ENCODE data around the gene ZG16B. TPM values are rescaled to one million over a fixed set of nuclear protein-coding genes. Genes with fewer than 3 reads are reported as not detected.

ZG16B gene
- total RNA-seq, 2 donors from 2014 or later: 0.27 TPM; not detected in 1

DNA sequence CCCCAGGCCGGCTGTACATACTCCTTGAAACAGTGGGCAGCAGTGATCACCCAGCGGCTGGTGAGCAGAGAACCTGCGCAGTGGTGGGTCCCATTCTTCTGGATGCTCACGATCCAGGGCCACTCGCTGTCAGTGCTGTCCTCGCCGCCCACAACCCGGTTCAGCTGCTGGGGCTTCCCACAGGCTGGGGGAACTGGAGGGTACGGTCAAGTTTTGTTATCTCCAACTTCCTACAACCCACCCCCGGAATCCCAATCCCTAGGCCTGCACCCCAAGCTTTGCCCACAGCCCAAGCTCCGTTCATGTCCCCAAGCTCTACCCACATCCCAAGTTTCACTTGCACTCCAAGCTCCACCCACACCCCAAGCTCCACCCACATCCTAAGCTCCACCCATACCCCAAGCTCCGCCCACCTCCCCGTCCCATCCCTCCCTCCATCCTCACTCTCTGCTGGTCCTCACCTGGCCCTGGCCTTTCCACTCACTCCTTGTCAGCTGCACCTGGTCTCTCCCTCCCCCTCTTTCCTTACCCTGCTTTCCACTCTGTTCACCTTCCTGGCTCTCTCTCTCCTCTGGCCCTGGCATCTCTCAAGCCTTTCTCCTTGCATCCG lies 26.1 kb downstream of the ZG16B start:
- ATAC-seq (no peak), DNase-seq (no peak)
- intact Hi-C loops (cut with DNase I): no loop called here

DNA sequence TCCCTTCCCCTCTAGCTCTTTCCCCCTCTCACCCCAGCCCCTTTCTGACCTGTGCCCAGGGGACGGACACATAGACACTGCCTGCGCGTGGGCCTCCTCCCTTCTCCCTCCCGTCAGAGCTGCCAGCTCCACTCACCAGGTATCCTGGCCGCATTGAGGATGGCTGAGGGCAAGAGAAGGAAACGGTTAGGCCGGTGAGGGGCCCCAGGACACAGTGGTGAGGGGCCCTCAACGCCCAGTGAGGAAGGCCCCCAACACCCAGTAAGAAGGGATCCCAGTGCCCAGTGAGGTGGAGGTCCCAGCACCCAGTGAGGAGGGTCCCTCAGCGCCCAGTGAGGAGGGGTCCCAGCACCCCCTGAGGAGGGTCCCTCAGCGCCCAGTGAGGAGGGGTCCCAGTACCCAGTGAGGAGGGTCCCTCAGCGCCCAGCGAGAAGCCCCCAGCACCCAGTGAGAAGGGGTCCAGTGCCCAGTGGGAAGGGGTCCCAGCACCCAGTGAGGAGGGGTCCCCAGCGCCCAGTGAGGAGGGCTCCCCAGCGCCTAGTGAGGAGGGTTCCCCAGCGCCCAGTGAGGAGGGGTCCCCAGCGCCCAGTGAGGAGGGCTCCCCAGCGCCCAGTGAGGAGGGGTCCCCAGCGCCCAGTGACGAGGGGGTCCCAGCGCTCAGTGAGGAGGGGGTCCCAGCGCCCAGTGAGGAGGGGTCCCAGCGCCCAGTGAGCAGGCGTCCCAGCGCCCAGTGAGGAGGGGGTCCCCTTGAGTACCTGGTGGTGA lies 26.8 kb downstream of the ZG16B start:
- DNase-seq: no peak
- no peak for ATAC-seq
- intact Hi-C loops (cut with DNase I): no loop called here

DNA sequence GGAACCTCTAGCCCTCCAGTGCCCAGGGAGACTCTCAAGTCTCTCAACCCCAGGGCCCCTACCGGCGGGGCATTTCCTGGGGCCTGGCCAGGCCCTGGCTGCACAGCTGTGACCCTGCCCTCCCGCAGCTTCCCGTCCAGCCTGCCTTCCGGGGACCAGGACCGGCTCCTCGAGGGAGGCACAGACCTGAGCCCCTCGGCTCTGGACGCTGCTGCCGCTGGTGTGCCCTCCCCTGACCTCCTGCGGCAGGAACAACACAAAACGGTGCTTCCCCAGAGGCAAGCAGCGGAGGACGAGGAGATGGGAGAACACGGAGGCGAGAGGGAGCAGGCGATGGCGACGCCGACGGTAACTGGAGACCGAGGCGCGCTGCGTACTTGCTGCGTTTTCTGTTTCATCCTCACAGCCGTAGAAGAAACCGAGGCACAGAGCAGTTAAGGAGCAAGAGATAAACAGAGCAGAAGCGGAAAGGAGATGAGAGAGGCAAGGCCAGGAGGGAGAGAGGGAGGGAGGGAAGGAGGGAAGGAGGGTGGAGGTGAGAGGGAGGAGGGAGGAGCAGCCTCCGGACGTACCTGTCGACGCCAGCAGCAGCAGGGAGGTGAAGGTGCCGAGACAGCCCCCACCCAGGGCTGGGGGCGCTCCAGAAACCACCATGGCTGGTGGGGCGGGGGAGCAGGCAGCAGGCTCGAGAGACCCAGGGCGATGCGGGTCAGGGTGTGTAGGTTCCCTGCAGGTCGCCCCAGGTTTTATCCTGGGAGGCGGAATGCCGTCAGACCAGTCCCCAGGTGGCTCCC lies 27.5 kb downstream of the ZG16B start, which contains the start of gene PRSS22:
PRSS22 (minus strand) TSS at position 720 of the 794 bp plus-strand sequence; CDS start at position 654, 66 bp downstream.
- DNase-seq (no peak), ATAC-seq (no peak)
- intact Hi-C loops (cut with DNase I): no loop called here

DNA sequence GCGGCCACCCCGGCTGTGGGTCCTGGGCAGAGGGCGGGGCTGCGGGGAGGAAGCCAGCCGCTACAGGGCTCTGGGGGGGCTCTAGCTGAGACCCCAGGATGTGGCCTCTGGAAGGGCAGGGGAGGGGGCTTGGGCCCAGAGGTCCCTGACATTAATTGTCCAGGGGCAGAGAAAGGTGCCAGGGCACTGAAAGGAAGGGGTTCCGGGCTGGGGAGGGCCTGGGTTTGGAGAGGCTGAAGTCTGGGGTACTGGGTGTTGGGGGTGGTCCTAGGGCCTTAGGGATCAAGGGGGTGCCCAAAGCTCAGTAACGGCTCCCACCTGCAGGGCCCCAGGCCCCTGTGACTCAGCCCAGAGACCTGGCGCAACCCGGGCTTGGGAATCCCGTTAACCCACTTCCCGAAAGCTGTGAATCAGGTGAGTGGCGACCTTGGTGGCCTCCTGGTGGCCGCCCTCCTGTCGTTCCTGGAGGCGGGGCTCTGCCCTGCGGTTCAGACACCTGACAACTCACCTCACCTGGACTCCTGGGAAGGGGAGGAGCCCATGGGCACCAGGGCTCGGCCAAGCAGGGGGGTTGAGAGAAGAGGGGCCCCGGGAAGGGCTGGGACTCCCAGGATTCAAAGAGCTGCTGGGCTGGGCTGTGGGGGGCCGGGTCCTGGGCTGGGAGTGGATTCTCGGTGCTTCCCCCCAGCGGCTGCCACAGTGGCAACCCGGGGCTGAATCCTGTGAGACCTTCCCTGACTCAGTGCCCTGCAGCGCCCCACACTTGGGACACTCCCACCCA lies 28.3 kb downstream of the ZG16B start:
- no peak for ATAC-seq

DNA sequence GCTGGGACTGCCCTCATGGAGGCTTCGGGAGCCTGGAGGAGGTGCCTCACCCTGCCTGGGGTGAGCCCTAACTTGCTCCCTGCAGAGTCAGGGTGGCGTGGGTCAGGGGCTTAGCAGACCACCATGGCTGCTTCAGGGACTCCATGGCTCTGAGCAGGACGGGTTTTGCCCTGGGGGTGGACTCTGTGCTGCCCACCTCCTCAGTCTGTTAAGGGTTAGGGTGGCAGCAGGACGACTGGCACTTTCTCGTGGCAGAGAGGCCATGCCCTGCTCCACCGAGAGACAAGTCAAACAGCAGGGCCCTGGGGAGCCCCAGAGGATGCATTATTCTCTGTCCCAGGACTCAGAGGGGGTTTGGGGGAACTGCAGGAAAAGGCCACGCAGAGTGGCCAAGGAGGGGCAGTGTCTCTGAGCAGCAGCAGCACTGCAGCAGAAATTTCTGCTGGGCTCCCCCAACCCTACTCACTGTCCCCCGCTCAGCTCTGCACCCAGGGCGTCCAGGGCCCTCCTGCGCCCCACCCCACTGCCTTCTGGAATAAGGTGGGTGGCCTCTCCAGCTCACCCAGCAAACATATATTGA lies 29.7 kb downstream of the ZG16B start:
- intact Hi-C loops (cut with DNase I): no loop called here
- ATAC-seq (no peak), DNase-seq (no peak)

More for the DNA sequence above, 28.3 kb downstream of the ZG16B start:
- no peak for DNase-seq
- intact Hi-C loops (cut with DNase I): no loop called here

DNA sequence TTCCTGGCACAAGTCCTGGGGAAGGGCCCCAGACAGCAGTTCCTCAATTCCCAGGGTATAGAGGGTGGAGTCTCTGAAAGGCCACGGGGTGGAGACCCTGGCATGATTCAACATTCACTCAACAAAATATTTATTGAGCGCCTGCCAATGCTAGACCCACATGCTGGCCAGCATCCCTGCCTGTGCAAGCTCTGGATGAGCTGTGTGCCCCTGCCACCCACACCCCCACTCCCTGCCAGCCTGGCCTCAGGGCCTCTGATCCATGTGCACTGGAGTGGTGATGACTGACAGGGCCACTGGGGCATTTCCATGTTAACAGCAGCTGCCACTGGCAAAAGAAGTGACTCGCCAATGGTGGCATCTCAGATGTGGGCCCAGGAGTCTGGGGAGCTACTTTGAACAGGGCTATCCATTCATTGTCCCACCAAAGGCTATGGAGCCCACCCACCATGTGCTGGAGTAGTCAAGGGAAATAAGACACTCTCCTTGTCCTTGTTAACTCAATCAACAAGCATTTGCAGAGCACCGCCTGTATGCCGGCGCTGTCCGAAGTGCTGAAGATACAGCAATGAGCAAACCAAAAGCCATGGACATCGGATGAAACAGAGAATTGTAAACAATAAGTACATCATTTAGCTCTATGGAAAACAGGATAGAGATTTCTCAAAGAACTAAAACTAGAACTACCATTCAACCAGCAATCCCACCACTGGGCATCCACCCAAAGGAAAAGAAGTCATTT lies 30.9 kb downstream of the ZG16B start:
- DNase-seq (no peak), ATAC-seq (no peak)
- intact Hi-C loops (cut with DNase I): no loop called here

DNA sequence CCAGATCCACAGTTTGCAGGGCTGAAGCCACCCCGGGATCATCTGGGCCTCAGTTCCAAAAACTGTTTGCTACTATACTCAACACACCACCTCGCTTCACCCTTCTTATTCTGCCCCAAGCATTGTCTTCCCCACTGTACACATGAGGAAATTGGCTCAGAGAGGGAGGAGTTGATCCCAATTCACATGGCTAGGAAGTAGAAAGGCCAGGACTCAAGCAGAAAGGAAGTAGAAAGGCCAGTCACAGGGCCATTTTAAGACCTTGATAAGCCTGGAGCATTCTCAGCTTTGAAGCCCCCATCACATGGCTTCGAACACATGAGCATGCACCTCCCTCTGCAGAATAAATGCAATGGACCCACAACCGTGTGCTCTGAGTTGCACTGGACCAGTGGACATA lies 35.5 kb downstream of the ZG16B start:
- ATAC-seq (no peak), DNase-seq (no peak)
- intact Hi-C loops (cut with DNase I): no loop called here

DNA sequence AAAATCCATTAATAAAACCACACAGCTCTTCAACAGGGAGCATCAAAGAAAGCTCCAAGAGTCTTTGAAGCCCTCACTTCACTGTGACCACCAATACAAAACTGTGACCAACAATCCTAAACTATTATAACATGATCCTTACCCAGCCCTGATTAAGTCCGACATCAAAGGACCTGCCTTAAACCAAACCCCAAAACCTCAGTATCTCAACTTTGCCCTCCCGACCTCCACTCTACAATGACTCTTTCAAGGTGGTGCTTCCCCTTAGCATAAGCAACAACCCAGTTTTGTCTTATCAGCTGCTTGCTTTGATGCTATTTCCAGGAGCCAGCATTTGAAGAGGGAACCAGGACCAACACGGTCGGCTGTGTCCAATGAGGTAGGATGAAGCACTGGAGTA lies 36.3 kb downstream of the ZG16B start:
- no peak for ATAC-seq
- intact Hi-C loops (cut with DNase I): no loop called here
- DNase-seq: no peak

DNA sequence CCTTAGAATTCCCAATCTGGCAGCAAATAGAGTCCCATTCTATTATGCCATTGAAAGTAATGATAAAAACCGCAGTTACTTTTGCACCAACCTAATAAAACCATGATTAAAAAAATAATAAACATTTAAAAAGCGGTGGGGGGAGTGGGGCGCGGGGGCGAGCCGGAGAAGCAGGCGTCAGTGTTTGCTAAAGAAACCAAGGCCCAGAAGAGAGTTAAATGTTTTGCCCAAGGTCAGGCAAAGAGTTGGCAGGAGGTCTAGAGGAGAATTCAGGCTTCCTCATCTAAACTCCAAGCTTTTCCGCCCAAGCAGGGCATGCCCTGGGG lies 37.5 kb downstream of the ZG16B start:
- ATAC-seq: no peak
- intact Hi-C loops (cut with DNase I): no loop called here
- no peak for DNase-seq

DNA sequence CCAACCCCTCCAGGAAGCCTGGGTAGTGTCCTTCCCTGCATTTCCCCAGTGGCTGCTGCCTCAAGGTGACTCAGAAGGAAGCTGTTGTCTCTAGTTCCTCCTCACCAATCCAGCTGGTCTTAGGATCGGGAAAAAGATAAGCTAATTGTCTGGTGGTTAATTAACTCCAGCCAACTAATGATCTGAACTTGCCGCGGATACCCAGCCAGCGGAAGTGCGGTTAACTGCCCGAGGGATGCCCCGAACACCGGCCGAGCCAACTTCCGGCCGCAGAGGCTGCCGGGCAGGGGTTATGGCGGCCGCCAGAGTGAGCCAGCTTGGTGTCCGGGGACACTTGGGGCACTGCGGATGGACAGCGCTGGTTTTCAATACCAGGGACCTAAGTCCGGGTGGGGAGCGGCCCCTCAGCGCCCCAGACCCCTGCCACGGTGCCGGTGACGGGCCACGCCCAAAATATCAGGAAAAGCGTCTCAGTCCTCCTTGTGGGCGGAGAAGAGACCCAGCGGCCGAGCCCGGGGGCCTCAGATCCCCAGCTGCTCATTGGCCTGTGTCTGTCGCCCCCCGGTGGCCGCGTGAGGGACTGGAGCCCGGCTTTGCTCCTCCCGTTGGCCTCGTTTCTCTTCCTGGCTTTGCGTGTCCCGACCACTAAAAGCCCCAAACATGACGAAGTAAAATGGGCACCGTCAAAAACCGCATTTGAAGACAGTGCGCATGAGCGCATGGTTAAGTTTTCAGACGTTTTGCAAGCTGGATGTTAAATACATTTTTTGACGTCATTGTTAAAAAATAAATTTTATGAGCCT lies 38.1 kb downstream of the ZG16B start:
- intact Hi-C loops (cut with DNase I): no loop called here
- peak; percentile 98 to 99 for ATAC-seq
- peak; percentile 95 for DNase-seq

DNA sequence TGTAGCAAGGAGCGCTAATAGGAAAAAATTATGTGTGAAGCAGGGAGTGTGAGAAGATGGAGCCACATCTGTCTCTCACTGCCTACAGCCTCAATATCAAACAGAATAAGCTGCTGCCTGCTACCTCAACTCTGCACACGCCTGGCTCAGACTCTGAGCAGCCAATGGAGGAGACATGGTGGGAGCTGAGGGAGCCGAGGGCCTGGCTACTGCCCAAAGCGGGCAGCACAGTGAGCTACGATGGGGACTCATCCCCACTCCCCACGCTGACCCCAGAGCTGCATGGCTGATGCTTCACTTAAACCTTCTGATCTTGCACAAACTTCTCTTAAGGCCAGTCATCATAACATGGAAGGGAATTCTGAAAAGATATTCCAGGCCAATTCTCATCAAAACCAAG lies 41.8 kb downstream of the ZG16B start:
- DNase-seq (no peak), ATAC-seq (no peak)
- intact Hi-C loops (cut with DNase I): loop anchor here (5.0 to 10.0 kb wide), 2 partner anchors 50 to 53 kb away; no protein-coding TSS in a partner anchor

DNA sequence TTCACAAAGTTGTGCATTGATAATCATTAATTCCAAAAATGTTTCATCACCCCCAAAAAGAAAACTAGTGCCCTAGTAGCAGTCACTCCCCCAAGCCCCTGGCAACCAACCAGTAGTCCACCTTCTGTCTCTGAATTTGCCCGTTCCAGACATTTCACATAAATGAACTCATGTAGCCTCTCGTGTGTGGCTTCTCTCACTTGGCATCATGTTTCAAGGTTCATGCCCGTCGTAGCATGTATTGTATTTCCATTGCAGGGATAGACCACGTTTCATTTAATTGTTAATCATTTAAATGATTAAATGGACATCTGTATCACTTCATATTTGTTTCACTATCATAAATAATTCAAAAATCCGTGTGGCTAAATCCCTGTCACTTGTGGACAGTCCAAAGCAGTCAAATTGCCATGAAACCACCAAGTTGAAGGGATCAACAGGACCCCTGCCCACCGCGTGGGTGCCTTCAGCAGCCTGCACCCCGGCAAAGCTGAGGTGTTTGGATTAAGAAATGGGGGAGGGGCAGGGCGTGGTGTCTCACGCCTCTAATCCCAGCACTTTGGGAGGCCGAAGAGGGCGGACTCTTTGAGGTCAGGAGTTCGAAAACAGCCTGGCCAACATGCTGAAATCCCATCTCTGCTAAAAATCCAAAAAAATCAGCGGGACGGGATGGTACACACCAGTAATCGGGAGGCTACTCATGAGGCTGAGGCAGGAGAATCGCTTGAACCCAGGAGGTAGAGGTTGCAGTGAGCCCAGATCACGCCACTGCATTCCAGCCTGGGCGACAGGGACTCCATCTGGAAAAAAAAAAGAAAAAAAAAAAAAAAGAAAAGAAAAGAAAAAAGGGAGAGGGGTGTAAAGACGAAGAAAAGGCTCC lies 44.2 kb downstream of the ZG16B start:
- peak; percentile 3 to 13 for ATAC-seq
- DNase-seq: no peak
- intact Hi-C loops (cut with DNase I): loop anchor here (5.0 to 10.0 kb wide), 2 partner anchors 48 to 51 kb away; no protein-coding TSS in a partner anchor

DNA sequence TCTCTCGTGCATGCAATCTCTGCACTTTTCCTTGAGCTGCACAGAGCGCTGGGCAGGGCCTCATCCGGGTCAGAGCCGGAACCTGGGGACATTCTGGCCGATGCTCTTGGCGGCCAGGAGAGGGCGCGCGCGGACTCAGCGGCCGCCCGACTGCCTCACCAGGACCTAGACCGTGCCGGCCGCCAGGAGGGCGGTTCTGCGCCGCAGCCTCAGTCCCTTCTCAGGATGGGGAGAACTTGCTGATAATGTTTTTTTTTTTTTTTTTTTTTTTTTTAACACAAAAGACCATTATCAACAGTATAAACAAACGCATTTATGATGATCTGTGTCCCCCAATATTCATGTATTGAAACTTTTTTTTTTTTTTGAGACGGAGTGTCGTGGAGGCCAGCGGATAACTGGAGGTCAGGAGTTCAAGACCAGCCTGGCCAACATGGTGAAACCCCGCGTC lies 44.8 kb downstream of the ZG16B start:
- peak; percentile 99 for ATAC-seq
- intact Hi-C loops (cut with DNase I): loop anchor here (5.0 to 10.0 kb wide), 2 partner anchors 47 to 50 kb away; no protein-coding TSS in a partner anchor
- DNase-seq: peak; percentile 85

DNA sequence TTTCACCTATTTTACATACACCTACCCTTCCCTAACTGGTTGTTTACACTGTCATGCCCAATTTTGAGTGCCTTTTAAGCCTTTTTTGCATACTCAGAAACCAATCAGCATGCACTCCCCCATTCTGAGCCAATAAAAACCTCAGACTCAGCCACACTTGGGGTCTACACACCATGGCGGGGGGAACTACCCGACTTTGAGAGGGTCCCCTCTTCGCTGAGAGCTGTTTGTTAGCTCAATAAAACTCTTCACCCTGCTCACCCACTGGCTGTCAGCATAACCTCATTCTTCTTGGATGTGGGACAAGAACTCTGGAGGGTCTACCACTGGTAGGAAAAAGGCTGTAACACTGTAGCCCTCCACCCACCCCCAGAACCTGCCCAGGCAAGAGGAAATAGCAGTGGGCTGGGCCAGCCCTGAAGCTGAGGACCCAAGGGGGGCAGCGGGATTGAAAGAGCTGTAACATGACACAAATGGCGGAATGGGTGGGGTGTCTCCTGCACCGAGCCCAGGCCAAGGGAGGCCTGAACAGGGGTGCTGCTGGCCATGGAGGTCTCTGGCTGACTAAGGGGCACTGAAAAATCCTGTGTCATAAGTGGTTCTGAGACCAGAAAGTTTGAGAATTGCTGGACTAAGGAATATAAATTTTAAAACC lies 49.9 kb downstream of the ZG16B start:
- ATAC-seq (no peak), DNase-seq (no peak)
- intact Hi-C loops (cut with DNase I): loop anchor here in 1 of 2 donors (10.0 kb wide), 1 partner anchor 45 kb away; no protein-coding TSS in a partner anchor

All from left cardiac atrium (tissue), 4 donors.